Fibroblast of villous mesenchyme (primary cell): ENCODE data around the gene FAM13A. TPM values are rescaled to one million over a fixed set of nuclear protein-coding genes. Genes with fewer than 3 reads are reported as not detected.
A peak's percentile ranks its signal among the peaks of the same experiment; 100 is the strongest.

Experiments
- DNase-seq: peaks from one replicate; pipeline ENCODE4 v3.0.0-alpha.2; 2010; ENCODE audit warnings: low read depth
- H3K4me3 ChIP-seq: 2 replicates; pipeline ENCODE4 v1.5.1; 2011; ENCODE audit warnings: low read depth, mild to moderate bottlenecking, low read length
- CTCF ChIP-seq: IDR thresholded peaks from 2 replicates; pipeline ENCODE4 v1.5.1; 2012; ENCODE audit warnings: low read depth, mild to moderate bottlenecking, low read length; ENCODE audit not compliant: insufficient read depth
- total RNA-seq: library from RNA; depleted of rRNA; stranded (reverse); fragments of >200 nt; gene quantifications from 2 replicates; pipeline ENCODE4 v1.2.3, GENCODE V29; 2012

Gene FAM13A
- total RNA-seq, 1 donor = 34.1 TPM

GRCh38 chr4:89078300-89078699 lies 21.3 kb upstream of the FAM13A start:
- H3K4me3 ChIP-seq = no peak overlapping the region
- no peak for DNase-seq
- no peak for TF ChIP-seq CTCF

GRCh38 chr4:89077761-89078160 lies 20.8 kb upstream of the FAM13A start:
- DNase-seq = no peak
- H3K4me3 ChIP-seq = no peak overlapping the region

GRCh38 chr4:89072921-89073320 lies 15.9 kb upstream of the FAM13A start:
- TF ChIP-seq CTCF = no peak
- no peak overlapping the region for H3K4me3 ChIP-seq
- peak; percentile 8 for DNase-seq

More at GRCh38 chr4:89077761-89078160, 20.8 kb upstream of the FAM13A start:
- no peak for TF ChIP-seq CTCF

GRCh38 chr4:89071311-89071710 lies 14.3 kb upstream of the FAM13A start:
- TF ChIP-seq CTCF = no peak
- no peak overlapping the region for H3K4me3 ChIP-seq
- DNase-seq = no peak

- DNase-seq = no peak
- TF ChIP-seq CTCF = no peak
- H3K4me3 ChIP-seq = no peak overlapping the region
These were observed 13.1 kb upstream of the FAM13A start for GRCh38 chr4:89070041-89070440.

GRCh38 chr4:89069481-89069880 lies 12.5 kb upstream of the FAM13A start:
- TF ChIP-seq CTCF = no peak
- no peak overlapping the region for H3K4me3 ChIP-seq

GRCh38 chr4:89067417-89067816 lies 10.4 kb upstream of the FAM13A start:
- DNase-seq = no peak
- TF ChIP-seq CTCF = no peak
- H3K4me3 ChIP-seq = no peak overlapping the region

More at GRCh38 chr4:89069481-89069880, 12.5 kb upstream of the FAM13A start:
- no peak for DNase-seq
